HG03060 (cell line): ENCODE results near the gene MBLAC2.

ENCODE experiments used
- ATAC-seq: cut with Tn5 transposase; IDR thresholded peaks from one replicate; pipeline ENCODE4 v1.9.1; 2021; ENCODE audit warnings: low read depth, moderate number of reproducible peaks; ENCODE audit not compliant: unreplicated experiment

The MBLAC2 gene

DNA sequence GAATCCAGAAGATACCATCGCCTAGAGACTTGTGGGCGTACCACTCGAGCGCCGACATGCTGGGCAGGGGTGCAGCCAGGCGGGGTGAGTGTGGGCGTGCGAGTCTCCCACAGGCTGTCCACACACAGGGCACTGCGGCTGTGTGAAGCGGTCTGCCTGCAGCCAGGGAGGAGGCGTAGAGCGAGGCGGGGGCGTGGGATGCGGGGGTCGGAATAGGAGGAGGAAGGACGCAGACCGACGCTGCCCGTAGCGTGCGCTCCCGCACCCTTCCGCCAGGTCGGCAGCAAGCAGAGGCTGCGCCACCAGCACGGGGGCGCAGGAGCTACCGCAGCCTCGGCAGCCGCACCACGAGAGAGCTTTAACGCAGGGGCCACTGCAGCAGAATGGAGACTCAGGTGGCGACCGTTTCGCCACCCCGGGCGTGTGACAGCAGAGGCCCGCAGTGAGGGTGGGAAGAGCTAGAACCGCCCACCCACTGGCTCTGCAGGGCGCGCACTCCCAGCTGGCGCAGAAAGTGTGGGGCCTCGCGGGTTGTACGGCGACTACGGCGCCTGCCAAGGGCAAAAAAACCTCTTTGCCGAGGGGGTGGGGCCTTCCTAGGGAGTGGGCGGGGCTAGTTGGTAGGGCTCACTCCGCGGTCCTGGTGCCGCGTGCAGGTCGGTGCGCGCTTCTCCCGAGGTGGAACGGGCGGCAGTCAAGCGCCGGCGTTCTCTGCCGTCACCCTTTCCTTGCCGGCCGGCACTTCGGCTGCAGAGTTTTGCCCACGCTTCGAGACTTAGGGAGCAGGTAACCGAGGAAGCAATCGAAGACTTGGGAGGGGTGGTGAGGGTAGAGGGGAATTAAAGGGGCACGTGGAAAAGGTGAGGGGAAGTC, at the start of gene MBLAC2, which contains the start of gene POLR3G:
MBLAC2 (minus strand) TSS at position 537 of the 873 bp plus-strand sequence; CDS start at position 58, 479 bp downstream.
POLR3G (plus strand) TSS at position 630 of the 873 bp plus-strand sequence. CDS start 10,704 bp downstream, outside the sequence.
- ATAC-seq: peak; percentile 72

- no peak for ATAC-seq
Measured at GRCh38 chr5:90519081-90519480, 44.5 kb upstream of the MBLAC2 start.

GRCh38 chr5:90518661-90519060, 44.1 kb upstream of the MBLAC2 start:
- no peak for ATAC-seq

DNA sequence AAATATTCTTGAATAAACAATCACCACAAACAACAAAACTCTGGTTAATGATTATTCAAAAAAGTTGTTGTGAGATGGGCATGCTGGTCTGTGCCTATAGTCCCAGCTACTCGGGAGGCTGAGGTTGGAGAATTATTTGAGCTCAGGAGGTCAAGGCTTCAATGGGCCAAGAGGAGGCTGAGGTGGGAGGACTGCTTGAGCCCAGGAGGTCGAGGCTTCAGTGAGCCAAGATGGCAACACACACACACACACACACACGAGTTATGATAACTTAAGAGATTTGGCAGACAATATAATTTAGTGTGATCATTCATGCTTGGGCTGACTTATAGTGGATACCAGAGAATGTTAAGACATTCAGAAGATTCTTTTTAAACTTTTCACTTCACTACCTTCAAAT, 39.9 kb upstream of the MBLAC2 start:
- no peak for ATAC-seq

- no peak for ATAC-seq
Measured at GRCh38 chr5:90510438-90510837, 35.9 kb upstream of the MBLAC2 start.

GRCh38 chr5:90506221-90506620, 31.6 kb upstream of the MBLAC2 start:
- no peak for ATAC-seq

DNA sequence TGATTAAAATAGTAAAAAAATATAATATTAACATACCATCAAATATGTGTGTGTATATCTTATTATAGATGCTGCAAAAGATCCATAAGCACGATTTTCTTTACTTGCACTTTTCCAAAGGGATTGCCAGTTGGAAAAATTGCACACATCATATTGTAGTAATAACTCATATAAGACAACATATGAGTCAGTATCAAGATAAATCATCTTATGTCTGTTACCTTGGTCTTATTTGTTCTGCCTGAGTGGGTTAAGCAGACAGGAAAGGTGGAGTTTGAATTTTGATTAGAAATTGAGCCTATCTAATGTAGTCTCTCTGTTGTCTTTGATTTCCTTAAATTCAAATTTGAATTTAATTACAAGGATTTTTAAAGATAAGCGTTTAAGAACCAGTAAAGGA, 30.2 kb upstream of the MBLAC2 start:
- ATAC-seq: no peak

DNA sequence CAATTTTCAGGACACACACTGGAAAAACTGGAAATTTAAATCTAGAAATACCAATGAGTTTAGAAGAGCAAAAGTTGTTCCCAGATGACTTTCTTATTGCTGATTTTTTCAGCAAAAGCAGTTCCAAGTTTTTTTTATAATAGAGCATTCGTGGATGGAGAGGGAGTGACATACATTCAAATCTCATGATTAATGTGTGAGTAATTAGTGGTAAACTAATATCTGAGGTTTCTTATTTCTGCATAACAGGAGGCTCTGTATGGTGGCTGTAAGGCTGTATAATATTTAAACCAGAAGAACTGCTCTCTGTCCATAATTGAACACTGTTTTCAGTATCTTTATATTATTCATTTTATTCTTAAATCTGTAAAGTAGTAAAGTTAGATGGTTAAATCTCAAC, 29.0 kb upstream of the MBLAC2 start:
- ATAC-seq: no peak

GRCh38 chr5:90495146-90495545, 20.6 kb upstream of the MBLAC2 start:
- no peak for ATAC-seq

DNA sequence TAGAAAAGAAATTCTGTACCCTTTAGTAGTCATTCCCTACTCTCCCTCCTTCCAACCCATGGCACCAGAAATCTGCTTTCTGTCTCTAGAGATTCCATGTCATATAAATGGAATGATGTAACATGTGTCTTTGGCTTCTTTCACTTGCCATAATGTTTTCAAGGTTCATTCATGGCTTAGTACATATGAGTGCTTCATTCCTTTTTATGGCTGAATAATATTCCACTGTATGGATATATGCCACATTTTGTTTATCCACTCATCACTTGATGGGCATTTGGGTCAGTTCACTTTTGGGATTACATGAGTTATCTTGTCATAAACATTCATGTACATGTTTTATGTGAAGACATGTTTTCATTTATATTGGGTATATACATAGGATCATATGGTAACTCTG, 19.5 kb upstream of the MBLAC2 start:
- ATAC-seq: no peak

- ATAC-seq: no peak
Measured at GRCh38 chr5:90488791-90489190, 14.2 kb upstream of the MBLAC2 start.

DNA sequence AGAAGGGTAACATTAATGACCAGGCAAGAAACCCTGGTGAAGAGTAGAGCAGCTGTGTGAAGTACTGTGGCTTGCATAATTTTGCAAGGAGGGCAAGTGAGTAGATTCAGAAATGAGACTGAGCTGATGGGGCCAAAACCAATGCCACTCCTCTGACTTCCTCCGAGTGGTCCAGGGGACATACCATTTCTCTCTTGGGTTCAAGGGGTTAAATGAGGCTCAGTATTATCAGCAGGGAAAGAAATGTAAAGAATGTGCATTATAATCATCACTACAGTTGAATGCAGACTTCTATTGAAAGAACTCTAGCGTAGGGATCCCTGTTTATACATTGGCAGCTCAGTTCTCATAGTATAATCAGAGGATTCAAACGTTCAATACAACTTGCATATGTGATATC, 10.0 kb upstream of the MBLAC2 start:
- no peak for ATAC-seq

DNA sequence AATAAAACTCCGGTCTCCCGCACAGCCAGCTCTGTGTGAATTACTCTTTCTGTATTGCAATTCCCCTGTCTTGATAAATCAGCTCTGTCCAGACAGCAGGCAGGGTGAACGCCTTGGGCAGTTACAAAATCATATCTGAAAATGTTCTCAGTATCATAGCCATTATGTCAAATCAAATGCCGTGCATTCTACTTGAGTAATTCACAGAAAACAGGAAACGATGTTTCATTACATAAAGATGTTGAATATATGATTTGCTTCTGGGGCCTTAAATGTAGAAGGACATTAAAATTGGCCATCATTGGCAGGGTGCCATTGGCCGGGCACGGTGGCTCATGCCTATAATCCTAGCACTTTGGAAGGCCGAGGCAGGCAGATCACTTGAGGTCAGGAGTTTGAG, 8.6 kb upstream of the MBLAC2 start:
- ATAC-seq: no peak

GRCh38 chr5:90480699-90481098, 6.1 kb upstream of the MBLAC2 start:
- no peak for ATAC-seq

- no peak for ATAC-seq
Measured at GRCh38 chr5:90479611-90480385, 5.2 kb upstream of the MBLAC2 start.

DNA sequence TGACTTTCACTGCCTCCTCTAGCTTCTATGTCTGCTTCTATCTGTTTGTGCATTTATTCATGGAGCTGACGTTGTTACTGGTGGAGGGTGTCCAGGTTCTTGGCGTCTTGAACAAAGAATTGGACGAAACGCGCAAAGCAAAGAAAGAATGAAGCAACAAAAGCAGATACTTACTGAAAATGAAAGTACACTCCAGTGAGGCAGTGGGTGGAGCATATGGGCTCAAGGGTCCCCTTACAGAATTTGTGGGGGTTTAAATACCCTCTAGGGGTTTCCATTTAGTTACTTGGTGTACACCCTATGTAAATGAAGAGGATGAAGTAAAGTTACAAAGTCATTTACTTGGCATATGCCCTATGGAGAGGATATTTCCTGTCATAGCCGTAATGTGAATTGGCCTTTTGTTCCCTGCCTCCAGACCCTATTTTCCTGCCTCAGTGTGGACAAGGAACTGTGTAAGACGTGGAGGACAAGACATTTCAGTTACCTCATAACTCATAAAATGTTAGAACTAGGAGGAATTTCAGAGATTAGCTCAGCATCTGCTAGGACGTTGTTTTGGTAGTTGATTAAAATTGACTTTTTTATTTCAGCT, 3.1 kb upstream of the MBLAC2 start:
- no peak for ATAC-seq

GRCh38 chr5:90477073-90477472, 2.5 kb upstream of the MBLAC2 start:
- no peak for ATAC-seq

DNA sequence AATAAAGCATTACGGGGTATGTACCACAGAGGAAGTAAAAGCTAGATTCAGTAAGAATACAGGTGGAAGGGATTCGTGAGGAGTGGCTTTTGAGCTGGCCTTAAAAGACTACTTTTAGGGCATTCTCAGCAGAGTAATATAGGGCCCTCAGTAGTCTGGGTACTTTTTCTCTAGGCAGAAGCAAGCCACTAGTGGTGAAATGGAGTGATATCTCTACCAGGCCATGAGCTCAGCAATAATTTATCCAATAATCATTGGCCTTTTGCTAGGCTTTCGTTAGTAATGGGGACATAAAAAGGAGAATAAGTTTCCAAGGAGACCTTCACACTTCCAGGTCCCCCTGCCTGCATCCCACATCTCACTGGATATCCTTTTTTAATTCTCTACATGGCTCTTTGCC, 1.8 kb upstream of the MBLAC2 start:
- no peak for ATAC-seq

GRCh38 chr5:90475436-90475980, 937 bp upstream of the MBLAC2 start:
- ATAC-seq: no peak

- ATAC-seq: peak; percentile 8
Measured at GRCh38 chr5:90473396-90474234, 956 bp downstream of the MBLAC2 start.
